HCT116 (cell line): ENCODE measurements around the gene BRPF3. TPM values are rescaled to one million over a fixed set of nuclear protein-coding genes. Genes with fewer than 3 reads are reported as not detected.

Source experiments
- ATAC-seq: fragments of 200-7000 bp; cut with Tn5 transposase; 2 replicates; pipeline ENCODE4 v1.9.1; 2020; ENCODE audit warnings: mild to moderate bottlenecking, moderate library complexity
- BruUV-seq: library from RNA; stranded (reverse); fragments of 400-500 nt; replicated peaks from 2 replicates; lab custom pipeline; 2021; lab: Mats Ljungman, UMichigan
- CTCF ChIA-PET: fragments of 300-600 bp; sonication (Branson Sonifier 250); formaldehyde crosslinking; loops from one replicate; lab custom pipeline; 2021; ENCODE audit warnings: antibody characterized with exemption; lab: Charles Lee
- POLR2A ChIA-PET: fragments of 300-600, 350-600 bp; sonication (Branson Sonifier 250); formaldehyde crosslinking; loops from one replicate; lab custom pipeline; 2021; ENCODE audit warnings: antibody characterized with exemption; lab: Charles Lee
- RAD21 ChIA-PET, 2 experiments: fragments of 300-600 bp; sonication (Branson Sonifier 250); formaldehyde crosslinking; loops; one replicate each; lab custom pipeline; 2023; ENCODE audit warnings: low total read pairs in 2 of 2; ENCODE audit not compliant: uncharacterized antibody in 2 of 2, unreplicated experiment in 2 of 2, low non-redundant PET in 1 of 2; lab: Charles Lee
- DNase-seq: peaks from one replicate; pipeline ENCODE4 v3.0.0-alpha.2; 2010; ENCODE audit warnings: low read depth, low spot score
- H2AFZ ChIP-seq: fragments of 200-600 bp; shearing (Covaris generic), sonication (generic); 2 replicates; pipeline ENCODE4 v1.6.1; 2017; ENCODE audit warnings: low read depth, mixed run types, mixed read lengths, antibody characterized with exemption, low read length; ENCODE audit not compliant: poor library complexity, severe bottlenecking
- H3K27ac ChIP-seq: 2 replicates; pipeline ENCODE4 v1.5.1; 2012; ENCODE audit warnings: low read depth, low read length
- H3K27me3 ChIP-seq: fragments of 200-600 bp; sonication (generic); 2 replicates; pipeline ENCODE4 v1.6.1; 2016; ENCODE audit warnings: mixed run types, low read length, mixed read lengths; ENCODE audit not compliant: insufficient read depth
- H3K36me3 ChIP-seq, 2 experiments: fragments of 200-500 bp in 1 of 2; fragments of 200-600 bp in 1 of 2; sonication (Bioruptor generic) in 1 of 2; sonication (generic) in 1 of 2; 2 replicates each; pipeline versions ENCODE4 v1.5.1 to v1.6.1; 2014 to 2016; ENCODE audit warnings: low read length in 2 of 2, inconsistent platforms in 1 of 2, mixed read lengths in 1 of 2, mixed run types in 1 of 2; ENCODE audit not compliant: insufficient read depth in 2 of 2, control insufficient read depth in 1 of 2
- H3K4me1 ChIP-seq, 2 experiments: fragments of 200-600 bp in 1 of 2; sonication (generic) in 1 of 2; 2 replicates each; pipeline versions ENCODE4 v1.5.1 to v1.6.1; 2012 to 2017; ENCODE audit warnings: low read length in 2 of 2, inconsistent platforms in 1 of 2, mild to moderate bottlenecking in 1 of 2, mixed read lengths in 1 of 2, mixed run types in 1 of 2, moderate library complexity in 1 of 2; ENCODE audit not compliant: insufficient read depth in 2 of 2, control insufficient read depth in 1 of 2
- H3K4me2 ChIP-seq: fragments of 200-600 bp; sonication (generic); 2 replicates; pipeline ENCODE4 v1.6.1; 2017; ENCODE audit warnings: mixed run types, low read length, mixed read lengths
- H3K4me3 ChIP-seq, 2 experiments: fragments of 200-600 bp in 1 of 2; sonication (generic) in 1 of 2; replicated peaks in 1 of 2; 2 replicates each; pipeline ENCODE4 v1.5.1; 2011 to 2016; ENCODE audit warnings: low read length in 2 of 2, control low read depth in 1 of 2, low read depth in 1 of 2, mild to moderate bottlenecking in 1 of 2, mixed read lengths in 1 of 2, mixed run types in 1 of 2
- H3K79me2 ChIP-seq: fragments of 200-600 bp; sonication (generic); 2 replicates; pipeline ENCODE4 v1.6.1; 2017; ENCODE audit warnings: mild to moderate bottlenecking, mixed run types, low read length, moderate library complexity, mixed read lengths; ENCODE audit not compliant: insufficient read depth
- H3K9ac ChIP-seq: fragments of 200-600 bp; sonication (generic); 2 replicates; pipeline ENCODE4 v1.6.1; 2016; ENCODE audit warnings: low read length, mixed read lengths
- H3K9me2 ChIP-seq: fragments of 200-600 bp; sonication (generic), shearing (Covaris generic); 2 replicates; pipeline ENCODE4 v1.6.1; 2017; ENCODE audit warnings: mixed run types, mild to moderate bottlenecking, moderate library complexity; ENCODE audit not compliant: insufficient read depth
- H3K9me3 ChIP-seq, 2 experiments: fragments of 200-500 bp in 1 of 2; fragments of 200-600 bp in 1 of 2; sonication (Bioruptor generic) in 1 of 2; sonication (generic) in 1 of 2; 2 replicates each; pipeline ENCODE4 v1.6.1; 2014 to 2017; ENCODE audit warnings: low read length in 2 of 2, mixed read lengths in 2 of 2, inconsistent platforms in 1 of 2, low read depth in 1 of 2, mild to moderate bottlenecking in 1 of 2, mixed run types in 1 of 2, moderate library complexity in 1 of 2; ENCODE audit not compliant: control insufficient read depth in 1 of 2, insufficient read depth in 1 of 2
- H4K20me1 ChIP-seq: fragments of 200-600 bp; sonication (generic), shearing (Covaris generic); 2 replicates; pipeline ENCODE4 v1.6.1; 2017; ENCODE audit warnings: mixed run types, mild to moderate bottlenecking, moderate library complexity; ENCODE audit not compliant: insufficient read depth
- ATF3 ChIP-seq: IDR thresholded peaks from 2 replicates; pipeline ENCODE4 v1.6.1; 2012
- CBX3 ChIP-seq: IDR thresholded peaks from 2 replicates; pipeline ENCODE4 v1.6.1; 2012; ENCODE audit warnings: low read depth
- CEBPB ChIP-seq: IDR thresholded peaks from 2 replicates; pipeline ENCODE4 v1.6.1; 2012; ENCODE audit warnings: low read depth
- EGR1 ChIP-seq: IDR thresholded peaks from 2 replicates; pipeline ENCODE4 v1.6.1; 2012; ENCODE audit warnings: low read depth
- EZH2 ChIP-seq: fragments of 200-600 bp; sonication (generic); IDR thresholded peaks from 2 replicates; pipeline ENCODE4 v1.6.1; 2017; ENCODE audit warnings: antibody characterized with exemption, mixed run types
- FOSL1 ChIP-seq: IDR thresholded peaks from 2 replicates; pipeline ENCODE4 v1.6.1; 2012; ENCODE audit warnings: low read depth
- MAX ChIP-seq: IDR thresholded peaks from 2 replicates; pipeline ENCODE4 v1.6.1; 2012
- POLR2A ChIP-seq: IDR thresholded peaks from 2 replicates; pipeline ENCODE4 v1.7.0; 2011; ENCODE audit warnings: borderline replicate concordance; ENCODE audit not compliant: insufficient read depth, insufficient read length; ENCODE audit errors: extremely low read depth
- RAD21 ChIP-seq: IDR thresholded peaks from 2 replicates; pipeline ENCODE4 v1.6.1; 2012; ENCODE audit warnings: low read depth, mild to moderate bottlenecking
- SP1 ChIP-seq: IDR thresholded peaks from 2 replicates; pipeline ENCODE4 v1.6.1; 2012; ENCODE audit warnings: low read depth
- SRF ChIP-seq: IDR thresholded peaks from 2 replicates; pipeline ENCODE4 v1.6.1; 2012; ENCODE audit warnings: low read depth
- TCF7L2 ChIP-seq: IDR thresholded peaks from 2 replicates; pipeline ENCODE4 v1.7.0; 2011; ENCODE audit warnings: borderline replicate concordance, inconsistent platforms; ENCODE audit not compliant: insufficient read depth, insufficient read length; ENCODE audit errors: extremely low read depth
- YY1 ChIP-seq: IDR thresholded peaks from 2 replicates; pipeline ENCODE4 v1.6.1; 2011; ENCODE audit warnings: low read length, low read depth, moderate library complexity, mild to moderate bottlenecking; ENCODE audit not compliant: insufficient replicate concordance; ENCODE audit errors: extremely low read depth
- ZBTB33 ChIP-seq: IDR thresholded peaks from 2 replicates; pipeline ENCODE4 v1.6.1; 2011; ENCODE audit warnings: mild to moderate bottlenecking, low read length, moderate library complexity; ENCODE audit not compliant: insufficient replicate concordance; ENCODE audit errors: extremely low read depth
- intact Hi-C: fragments of 100-400 bp; cut with micrococcal nuclease; formaldehyde crosslinking; loops from 2 replicates; pipeline ENCODE4 v1.10.0; 2022
- total RNA-seq: library from RNA; stranded (reverse); gene quantifications from one replicate; pipeline ENCODE4 v1.2.1, GENCODE V29; 2021; ENCODE audit not compliant: unreplicated experiment

Gene BRPF3
- total RNA-seq, 1 experiment from 2014 or later = 20.3 TPM

- peaks cover 0 to 9% of the 10 kb centered on the region in 2 experiments; a peak in 3 of 4 replicates for H3K4me1 ChIP-seq
- no peaks in the 10 kb centered on the region for H3K27me3 ChIP-seq
- no peaks in the 10 kb centered on the region for H3K9me3 ChIP-seq
- no peaks in the 10 kb centered on the region for H3K9me2 ChIP-seq
- intact Hi-C loops = no loop called here
- H2AFZ ChIP-seq = no peak overlapping the region
- H3K36me3 ChIP-seq = peaks cover 19 to 28% of the 10 kb centered on the region in 2 experiments; a peak in 3 of 4 replicates
- H3K79me2 ChIP-seq = peaks cover 37% of the 10 kb centered on the region
- ChIA-PET POLR2A (no interaction called here), RAD21 (no interaction called here), CTCF (no interaction called here)
- H3K27ac ChIP-seq = no peak overlapping the region
- TF ChIP-seq EGR1 (no peak), CBX3 (no peak), POLR2A (no peak), YY1 (no peak), EZH2 (no peak), ATF3 (no peak), SRF (no peak), ZBTB33 (no peak), MAX (no peak), SP1 (no peak), CEBPB (no peak), TCF7L2 (no peak), RAD21 (no peak), FOSL1 (no peak)
- no peaks in the 10 kb centered on the region for H4K20me1 ChIP-seq
- no peak overlapping the region for H3K9ac ChIP-seq
- no peak overlapping the region for H3K4me2 ChIP-seq
- H3K4me3 ChIP-seq = no peak overlapping the region
- no peak for ATAC-seq
- BruUV-seq = no TSS peak
- DNase-seq = no peak
These were observed 4.6 kb downstream of the BRPF3 start for GRCh38 chr6:36200998-36201596.
